ENCODE data around the gene DNAH14. TPM values are rescaled to one million over a fixed set of nuclear protein-coding genes. Genes with fewer than 3 reads are reported as not detected.

The DNAH14 gene
- total RNA-seq, 1 experiment from 2014 or later: 39.7 TPM

GRCh38 chr1:225191199-225191753 lies 261.8 kb downstream of the DNAH14 start:
- no peaks in the 10 kb centered on the region for H4K20me1 ChIP-seq (ENCODE audit: control insufficient read depth, insufficient read depth, insufficient read length)
- H3K18ac ChIP-seq (ENCODE audit: insufficient read length, low read depth, low read length): no peak overlapping the region
- H3K27me3 ChIP-seq (ENCODE audit: insufficient read depth, low read length): no peaks in the 10 kb centered on the region
- Mint-ChIP-seq H3K27me3 (ENCODE audit: low read depth) (no peaks in the 10 kb centered on the region), H3K4me3 (no peak overlapping the region), H3K9me3 (peaks cover 24% of the 10 kb centered on the region in 2 experiments), H3K4me1 (no peaks in the 10 kb centered on the region), H3K36me3 (ENCODE audit: insufficient read depth in 1 of 3, low read depth in 3 of 3) (peaks cover 8 to 15% (median 11%) of the 10 kb centered on the region in 3 experiments), H3K27ac (no peak overlapping the region)
- no peaks in the 10 kb centered on the region for H3K4me1 ChIP-seq (ENCODE audit: insufficient read depth, low read length)
- no peak overlapping the region for H3K27ac ChIP-seq (ENCODE audit: insufficient read length, low read depth, low read length)
- no peaks in the 10 kb centered on the region for H3K9me3 ChIP-seq (ENCODE audit: control insufficient read depth, low read depth, low read length)
- H3K56ac ChIP-seq (ENCODE audit: insufficient read length, low read depth, low read length): no peak overlapping the region
- no peak overlapping the region for H2BK20ac ChIP-seq (ENCODE audit: low read depth, low read length, poor library complexity, severe bottlenecking)
- H3K4ac ChIP-seq (ENCODE audit: low read depth, low read length): no peak overlapping the region
- no peak overlapping the region for H3K4me2 ChIP-seq (ENCODE audit: insufficient read depth, insufficient read length, low read length)
- no peaks in the 10 kb centered on the region for H3K79me1 ChIP-seq (ENCODE audit: insufficient read depth, low read depth, low read length, poor library complexity, severe bottlenecking)
- no peak overlapping the region for H3K23ac ChIP-seq (ENCODE audit: insufficient read length, low read depth, low read length)
- no peak overlapping the region for H3T11ph ChIP-seq (ENCODE audit: low read length)
- H3K9ac ChIP-seq (ENCODE audit: extremely low read depth, insufficient read length, low read length): no peak overlapping the region
- H2AFZ ChIP-seq (ENCODE audit: low read length): no peak overlapping the region
- no peak for TF ChIP-seq CTCF (conservative IDR thresholded peaks at IDR 0.05)
- no peak overlapping the region for H3K14ac ChIP-seq (ENCODE audit: insufficient read depth, low read length)
- no peak overlapping the region for H2BK120ac ChIP-seq (ENCODE audit: low read depth, low read length, poor library complexity, severe bottlenecking)
- H4K91ac ChIP-seq (ENCODE audit: insufficient read length, low read depth, low read length): no peak overlapping the region
- H2BK15ac ChIP-seq (ENCODE audit: low read depth, low read length): no peak overlapping the region
- H4K8ac ChIP-seq (replicated peaks; ENCODE audit: insufficient read length, low read depth, low read length): no peak overlapping the region
- H2AK5ac ChIP-seq (ENCODE audit: insufficient read length, low read length): no peak overlapping the region
- H3K23me2 ChIP-seq (ENCODE audit: insufficient read length, low read depth, low read length, poor library complexity, severe bottlenecking): no peaks in the 10 kb centered on the region
- H4K5ac ChIP-seq (ENCODE audit: insufficient read length, low read depth, low read length): no peak overlapping the region
- DNase-seq: no peak
- no peak overlapping the region for H2BK12ac ChIP-seq (ENCODE audit: insufficient read length, low read depth, low read length)
- H2BK5ac ChIP-seq (ENCODE audit: insufficient read length, low read length): no peak overlapping the region
- no peaks in the 10 kb centered on the region for H3K79me2 ChIP-seq (ENCODE audit: insufficient read depth, low read length)
